GM06990 (cell line): Measurements from ENCODE around the gene ANAPC7.
"Not testable (repeated sequence)": the region's sequence is repeated elsewhere in the genome, so short reads cannot be mapped to it uniquely, and the experiment has no call there.

Source experiments
- DNase-seq: peaks from one replicate; pipeline ENCODE4 v3.0.0-alpha.2; 2011; ENCODE audit not compliant: insufficient read length; ENCODE audit errors: extremely low read depth
- H3K27me3 ChIP-seq: replicated peaks from 2 replicates; pipeline ENCODE4 v1.6.0; 2011; ENCODE audit warnings: low read length; ENCODE audit not compliant: control insufficient read depth, insufficient read depth
- H3K36me3 ChIP-seq: 2 replicates; pipeline ENCODE4 v1.5.1; 2011; ENCODE audit warnings: low read length; ENCODE audit not compliant: control insufficient read depth, insufficient read depth
- H3K4me3 ChIP-seq: replicated peaks from 2 replicates; pipeline ENCODE4 v1.5.1; 2011; ENCODE audit warnings: low read depth, mild to moderate bottlenecking, control low read depth, low read length
- CTCF ChIP-seq: IDR thresholded peaks from 2 replicates; pipeline ENCODE4 v1.5.1; 2011; ENCODE audit warnings: low read length, control low read depth, mild to moderate bottlenecking, inconsistent platforms; ENCODE audit not compliant: insufficient read depth, poor library complexity, severe bottlenecking

Gene ANAPC7

GRCh38 chr12:110340706-110341105 lies 62.8 kb downstream of the ANAPC7 start:
- Histone ChIP-seq H3K36me3 (peaks cover 62% of the 10 kb centered on the region), H3K27me3 (no peaks in the 10 kb centered on the region), H3K4me3 (no peak overlapping the region)
- no peak for TF ChIP-seq CTCF
- DNase-seq, result no peak

- not testable (repeated sequence) for H3K4me3 ChIP-seq, H3K27me3 ChIP-seq, DNase-seq
- H3K36me3 ChIP-seq, result peaks cover 62% of the 10 kb centered on the region
Measured at GRCh38 chr12:110340261-110340660, 63.2 kb downstream of the ANAPC7 start.

- TF ChIP-seq CTCF, result no peak
- Histone ChIP-seq H3K36me3 (peaks cover 62% of the 10 kb centered on the region), H3K27me3 (no peaks in the 10 kb centered on the region), H3K4me3 (no peak overlapping the region)
- DNase-seq, result no peak
Measured at GRCh38 chr12:110339184-110339952, 64.1 kb downstream of the ANAPC7 start.

- peak; percentile 19 for TF ChIP-seq CTCF
- Histone ChIP-seq H3K4me3 (no peak overlapping the region), H3K27me3 (no peaks in the 10 kb centered on the region), H3K36me3 (peaks cover 61% of the 10 kb centered on the region)
- DNase-seq, result no peak
Measured at GRCh38 chr12:110338754-110339153, 64.8 kb downstream of the ANAPC7 start.

- H3K4me3 ChIP-seq, result no peak overlapping the region
- no peak for TF ChIP-seq CTCF
- no peak for DNase-seq
- H3K36me3 ChIP-seq, result peaks cover 60% of the 10 kb centered on the region
- no peaks in the 10 kb centered on the region for H3K27me3 ChIP-seq
Measured at GRCh38 chr12:110337912-110338710, 65.4 kb downstream of the ANAPC7 start.

- peaks cover 49% of the 10 kb centered on the region for H3K36me3 ChIP-seq
- TF ChIP-seq CTCF, result no peak
- H3K4me3 ChIP-seq, result no peak overlapping the region
- no peaks in the 10 kb centered on the region for H3K27me3 ChIP-seq
- no peak for DNase-seq
Measured at GRCh38 chr12:110335481-110336045, 67.9 kb downstream of the ANAPC7 start.
